B cell (primary cell): ENCODE results near the gene NOTUM. TPM values are rescaled to one million over a fixed set of nuclear protein-coding genes. Genes with fewer than 3 reads are reported as not detected.

Experiments used
- ATAC-seq: fragments of 200-7000 bp; cut with Tn5 transposase; one replicate; pipeline ENCODE4 v1.10.0; 2021; ENCODE audit warnings: low read depth, mild to moderate bottlenecking, moderate number of reproducible peaks, moderate library complexity
- CTCF ChIA-PET: fragments of 350-600 bp; sonication (Branson Sonifier 250); formaldehyde crosslinking; loops from one replicate; lab custom pipeline; 2021; ENCODE audit warnings: antibody characterized with exemption, inconsistent platforms; lab: Charles Lee
- POLR2A ChIA-PET: fragments of 350-600 bp; sonication (Branson Sonifier 250); formaldehyde crosslinking; loops from one replicate; lab custom pipeline; 2021; ENCODE audit warnings: antibody characterized with exemption; lab: Charles Lee
- DNase-seq: peaks from one replicate; pipeline ENCODE4 v3.0.0; 2013
- H2AFZ ChIP-seq: 2 replicates; pipeline ENCODE4 v1.6.1; 2012; ENCODE audit warnings: mild to moderate bottlenecking, low read depth, low read length; ENCODE audit not compliant: insufficient read depth, poor library complexity, severe bottlenecking
- H3K27ac ChIP-seq, 2 donors: 1 replicate in 1 of 2; 2 replicates in 1 of 2; pipeline ENCODE4 v1.5.1; 2012 to 2013; ENCODE audit warnings: low read length in 2 of 2, mild to moderate bottlenecking in 2 of 2, moderate library complexity in 1 of 2
- H3K27me3 ChIP-seq, 4 experiments: fragments of 200-600 bp in 1 of 4; sonication (generic) in 1 of 4; replicated peaks in 1 of 4; 1 replicate in 2 of 4; 2 replicates in 2 of 4; pipeline versions ENCODE4 v1.6.1 to v1.7.0; 2013 to 2016; ENCODE audit warnings: low read length in 3 of 4, mild to moderate bottlenecking in 2 of 4, mixed read lengths in 1 of 4, moderate library complexity in 1 of 4; ENCODE audit not compliant: insufficient read depth in 4 of 4, control insufficient read depth in 3 of 4; ENCODE audit errors: control extremely low read depth in 1 of 4
- H3K36me3 ChIP-seq, 2 experiments: replicated peaks in 1 of 2; 1 replicate in 1 of 2; 2 replicates in 1 of 2; pipeline versions ENCODE4 v1.6.1 to v1.7.1; 2013; ENCODE audit warnings: low read length in 1 of 2; ENCODE audit not compliant: insufficient read depth in 2 of 2, control insufficient read depth in 1 of 2; ENCODE audit errors: control extremely low read depth in 1 of 2, extremely low read depth in 1 of 2
- H3K4me1 ChIP-seq, 2 donors: fragments of 200-600 bp in 1 of 2; sonication (generic) in 1 of 2; 1 replicate in 1 of 2; 2 replicates in 1 of 2; pipeline versions ENCODE4 v1.5.1 to v1.6.1; 2013 to 2017; ENCODE audit warnings: low read length in 2 of 2; ENCODE audit not compliant: control insufficient read depth in 2 of 2, insufficient read depth in 2 of 2
- H3K4me2 ChIP-seq: replicated peaks from 2 replicates; pipeline ENCODE3; 2012; ENCODE audit warnings: mild to moderate bottlenecking, low read depth, low read length; ENCODE audit not compliant: poor library complexity, severe bottlenecking
- H3K4me3 ChIP-seq, 5 experiments: fragments of 200-600 bp in 1 of 5; sonication (generic) in 1 of 5; 1 replicate in 3 of 5; 2 replicates in 2 of 5; pipeline versions ENCODE4 v1.5.1 to v1.7.0; 2011 to 2016; ENCODE audit warnings: low read length in 4 of 5, mild to moderate bottlenecking in 4 of 5, low read depth in 2 of 5, control low read depth in 1 of 5, moderate library complexity in 1 of 5; ENCODE audit not compliant: insufficient read depth in 1 of 5; ENCODE audit errors: control extremely low read depth in 1 of 5, extremely low read depth in 1 of 5
- H3K79me2 ChIP-seq: fragments of 200-600 bp; sonication (generic); one replicate; pipeline ENCODE4 v1.6.0; 2016; ENCODE audit warnings: low read length; ENCODE audit not compliant: control insufficient read depth, insufficient read depth
- H3K9ac ChIP-seq: fragments of 200-600 bp; sonication (generic); 2 replicates; pipeline ENCODE4 v1.6.1; 2017; ENCODE audit warnings: mild to moderate bottlenecking, low read length, moderate library complexity
- H3K9me3 ChIP-seq, 3 donors: one replicate each; pipeline versions ENCODE4 v1.6.1 to v1.7.1; 2013; ENCODE audit warnings: low read length in 2 of 3; ENCODE audit not compliant: control insufficient read depth in 2 of 3, insufficient read depth in 1 of 3; ENCODE audit errors: control extremely low read depth in 1 of 3
- H4K20me1 ChIP-seq: 2 replicates; pipeline ENCODE4 v1.6.0; 2012; ENCODE audit warnings: mild to moderate bottlenecking, low read length; ENCODE audit not compliant: insufficient read depth, control insufficient read depth, poor library complexity, severe bottlenecking
- H3K27ac Mint-ChIP-seq: one replicate; pipeline ENCODE4 v1.8.0; 2021; ENCODE audit warnings: mixed read lengths
- H3K27me3 Mint-ChIP-seq: one replicate; pipeline ENCODE4 v1.8.0; 2021; ENCODE audit warnings: mixed read lengths
- H3K4me1 Mint-ChIP-seq: one replicate; pipeline ENCODE4 v1.8.0; 2021; ENCODE audit warnings: mixed read lengths
- H3K4me3 Mint-ChIP-seq: one replicate; pipeline ENCODE4 v1.8.0; 2021; ENCODE audit warnings: mixed read lengths
- H3K9me3 Mint-ChIP-seq: one replicate; pipeline ENCODE4 v1.8.0; 2022; ENCODE audit warnings: mixed read lengths; ENCODE audit not compliant: insufficient read depth
- EZH2 ChIP-seq: IDR thresholded peaks from 2 replicates; pipeline ENCODE4 v1.6.1; 2012; ENCODE audit warnings: borderline replicate concordance, low read depth, mild to moderate bottlenecking, moderate library complexity, low read length; ENCODE audit not compliant: insufficient read depth, poor library complexity, severe bottlenecking
- WGBS: methylation state at CpG from one replicate; pipeline ENCODE4 v1.1.5; 2013; ENCODE audit warnings: missing lambda C conversion rate; ENCODE audit not compliant: insufficient coverage; 5-methylcytosine and 5-hydroxymethylcytosine counted together
- intact Hi-C: fragments of 100-400 bp; cut with micrococcal nuclease; formaldehyde crosslinking; loops from one replicate; pipeline ENCODE4 v1.10.0; 2022
- polyA plus RNA-seq: library from polyadenylated mRNA; depleted of rRNA; stranded (reverse); fragments of >200 nt; gene quantifications from 2 replicates; pipeline ENCODE4 v1.2.3, GENCODE V29; 2012
- total RNA-seq, 2 donors: library from RNA; stranded (reverse); fragments of 120-200 nt in 1 of 2; gene quantifications; 1 replicate in 1 of 2; 2 replicates in 1 of 2; pipeline versions ENCODE4 v1.2.3 to v1.2.4, GENCODE V29; 2013 to 2022
- TF ChIP-seq, protein P1 (sequence below): fragments of 200-600 bp; IDR thresholded peaks from one replicate; pipeline ENCODE4 v1.8.0; 2022; ENCODE audit warnings: antibody characterized with exemption, mild to moderate bottlenecking

NOTUM gene
- total and polyA plus RNA-seq, 2 donors (not counting 1 experiment from before 2014, with no cell fraction given) = not detected

DNA sequence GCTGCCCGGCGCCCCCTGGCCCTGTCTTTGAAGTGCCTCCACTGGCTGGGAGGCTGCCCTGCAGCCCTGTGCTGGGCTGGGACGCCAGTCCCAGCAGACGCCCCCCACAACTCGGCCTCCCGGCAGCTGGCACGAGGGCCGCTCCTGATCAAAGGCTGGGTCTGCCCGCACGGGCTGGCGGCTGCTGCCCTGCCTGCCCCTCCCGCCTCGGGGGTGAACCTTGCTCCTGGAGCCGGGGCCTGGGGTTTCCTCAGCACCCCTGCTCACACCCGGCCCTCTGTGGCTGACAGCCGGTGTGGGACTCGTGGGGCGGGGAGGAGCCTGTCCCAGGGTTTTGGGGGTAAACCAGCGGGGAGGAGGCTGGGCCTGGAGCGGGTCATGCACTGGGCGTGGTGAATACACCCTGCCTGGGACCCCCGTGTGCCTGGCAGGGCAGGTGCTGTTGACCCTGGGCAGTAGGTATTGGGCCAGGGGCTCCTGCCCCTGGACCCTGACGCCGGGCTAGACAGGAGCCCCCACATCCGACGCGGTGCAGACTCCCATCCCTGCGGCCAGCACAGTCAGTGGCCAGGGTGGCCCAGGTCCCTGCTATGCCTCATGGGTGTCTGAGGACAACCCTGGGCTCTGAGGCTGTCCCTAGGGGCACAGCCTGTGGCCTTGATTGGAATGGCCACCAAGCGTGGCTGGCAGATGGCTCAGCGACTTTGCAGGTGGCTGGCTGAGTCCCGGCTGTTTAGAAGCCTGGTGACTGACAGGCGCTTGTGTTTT is 40.0 kb upstream of the NOTUM start:
- TF ChIP-seq EZH2 = no peak
- TF ChIP-seq, protein P1, sequence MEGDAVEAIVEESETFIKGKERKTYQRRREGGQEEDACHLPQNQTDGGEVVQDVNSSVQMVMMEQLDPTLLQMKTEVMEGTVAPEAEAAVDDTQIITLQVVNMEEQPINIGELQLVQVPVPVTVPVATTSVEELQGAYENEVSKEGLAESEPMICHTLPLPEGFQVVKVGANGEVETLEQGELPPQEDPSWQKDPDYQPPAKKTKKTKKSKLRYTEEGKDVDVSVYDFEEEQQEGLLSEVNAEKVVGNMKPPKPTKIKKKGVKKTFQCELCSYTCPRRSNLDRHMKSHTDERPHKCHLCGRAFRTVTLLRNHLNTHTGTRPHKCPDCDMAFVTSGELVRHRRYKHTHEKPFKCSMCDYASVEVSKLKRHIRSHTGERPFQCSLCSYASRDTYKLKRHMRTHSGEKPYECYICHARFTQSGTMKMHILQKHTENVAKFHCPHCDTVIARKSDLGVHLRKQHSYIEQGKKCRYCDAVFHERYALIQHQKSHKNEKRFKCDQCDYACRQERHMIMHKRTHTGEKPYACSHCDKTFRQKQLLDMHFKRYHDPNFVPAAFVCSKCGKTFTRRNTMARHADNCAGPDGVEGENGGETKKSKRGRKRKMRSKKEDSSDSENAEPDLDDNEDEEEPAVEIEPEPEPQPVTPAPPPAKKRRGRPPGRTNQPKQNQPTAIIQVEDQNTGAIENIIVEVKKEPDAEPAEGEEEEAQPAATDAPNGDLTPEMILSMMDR = no peak
- DNase-seq (no peak), ATAC-seq (no peak)
- Mint-ChIP-seq H3K9me3 (no peaks in the 10 kb centered on the region), H3K4me1 (no peaks in the 10 kb centered on the region), H3K27me3 (no peaks in the 10 kb centered on the region), H3K4me3 (no peak overlapping the region), H3K27ac (no peak overlapping the region)
- ChIA-PET POLR2A (no interaction called here), CTCF (no interaction called here)
- H3K79me2 ChIP-seq = peaks cover 3% of the 10 kb centered on the region
- no peak overlapping the region for H2AFZ ChIP-seq
- no peaks in the 10 kb centered on the region for H3K4me1 ChIP-seq
- H3K4me2 ChIP-seq = no peak overlapping the region
- no peaks in the 10 kb centered on the region for H3K27me3 ChIP-seq
- WGBS = 82% methylated on average over 32 of the region's 32 CpGs
- H3K9me3 ChIP-seq = no peaks in the 10 kb centered on the region
- peaks cover 7% of the 10 kb centered on the region for H4K20me1 ChIP-seq
- peaks cover 0 to 2% of the 10 kb centered on the region in 2 experiments for H3K36me3 ChIP-seq
- H3K27ac ChIP-seq = no peak overlapping the region
- no peak overlapping the region for H3K9ac ChIP-seq
- intact Hi-C loops = no loop called here
- H3K4me3 ChIP-seq = no peak overlapping the region

GRCh38 chr17:81999976-82000802 is 39.2 kb upstream of the NOTUM start:
- H3K4me1 ChIP-seq = no peaks in the 10 kb centered on the region
- intact Hi-C loops = no loop called here
- no peaks in the 10 kb centered on the region for H3K4me1 Mint-ChIP-seq
- no peaks in the 10 kb centered on the region for H3K9me3 ChIP-seq
- peaks cover 0 to under 1% of the 10 kb centered on the region in 2 experiments for H3K36me3 ChIP-seq
- no peak overlapping the region for H3K4me3 Mint-ChIP-seq
- no peak overlapping the region for H3K4me2 ChIP-seq
- H3K27ac ChIP-seq = no peak overlapping the region
- CTCF ChIA-PET = no interaction called here
- peaks cover 7% of the 10 kb centered on the region for H4K20me1 ChIP-seq
- DNase-seq (no peak), ATAC-seq (no peak)
- H3K27me3 Mint-ChIP-seq = no peaks in the 10 kb centered on the region
- H3K79me2 ChIP-seq = peaks cover 3% of the 10 kb centered on the region
- no peak overlapping the region for H2AFZ ChIP-seq
- POLR2A ChIA-PET = no interaction called here
- H3K9ac ChIP-seq = no peak overlapping the region
- no peaks in the 10 kb centered on the region for H3K9me3 Mint-ChIP-seq
- H3K4me3 ChIP-seq = no peak overlapping the region
- no peak overlapping the region for H3K27ac Mint-ChIP-seq
- H3K27me3 ChIP-seq = no peaks in the 10 kb centered on the region
- TF ChIP-seq, protein P1 = no peak
- TF ChIP-seq EZH2 = no peak
- WGBS = 94% methylated on average over 35 of the region's 36 CpGs
